Parathyroid adenoma (tissue), 2 donors: ENCODE measurements around the gene GDF15.
"Not testable (repeated sequence)": the region's sequence is repeated elsewhere in the genome, so short reads cannot be mapped to it uniquely, and the experiment has no call there.

Experiments
- H2AFZ ChIP-seq: fragments of 300-600 bp; sonication (generic); one replicate; pipeline ENCODE4 v1.7.0; 2017; ENCODE audit warnings: antibody characterized with exemption, mild to moderate bottlenecking
- H3K27ac ChIP-seq: fragments of 300-600 bp; sonication (generic); one replicate; pipeline ENCODE4 v1.7.0; 2017
- H3K27me3 ChIP-seq: fragments of 300-600 bp; sonication (generic); one replicate; pipeline ENCODE4 v1.7.0; 2017; ENCODE audit warnings: low read length; ENCODE audit not compliant: control insufficient read depth, insufficient read depth
- H3K36me3 ChIP-seq: fragments of 300-600 bp; sonication (generic); one replicate; pipeline ENCODE4 v1.7.0; 2017; ENCODE audit warnings: low read length; ENCODE audit not compliant: control insufficient read depth, insufficient read depth
- H3K4me1 ChIP-seq: fragments of 300-600 bp; sonication (generic); one replicate; pipeline ENCODE4 v1.7.0; 2017; ENCODE audit warnings: control low read depth
- H3K4me2 ChIP-seq: fragments of 300-600 bp; sonication (generic); one replicate; pipeline ENCODE4 v1.7.0; 2017; ENCODE audit warnings: low read length
- H3K4me3 ChIP-seq: fragments of 300-600 bp; sonication (generic); one replicate; pipeline ENCODE4 v1.7.0; 2017; ENCODE audit warnings: low read depth, low read length
- H3K79me2 ChIP-seq: fragments of 300-600 bp; sonication (generic); one replicate; pipeline ENCODE4 v1.7.0; 2017; ENCODE audit warnings: control low read depth
- H3K9ac ChIP-seq: fragments of 300-600 bp; sonication (generic); one replicate; pipeline ENCODE4 v1.7.0; 2017; ENCODE audit warnings: mild to moderate bottlenecking
- H3K9me3 ChIP-seq: fragments of 300-600 bp; sonication (generic); one replicate; pipeline ENCODE4 v1.7.0; 2017; ENCODE audit warnings: low read length; ENCODE audit not compliant: control insufficient read depth
- TF ChIP-seq, protein P1 (sequence below): fragments of 300-600 bp; sonication (generic); IDR thresholded peaks from one replicate; pipeline ENCODE4 v1.7.0; 2017; ENCODE audit warnings: antibody characterized with exemption, mild to moderate bottlenecking
- donor health status: primary hyperparathyroidism.

The GDF15 gene

GRCh38 chr19:18362934-18363542, 22.9 kb upstream of the GDF15 start:
- Histone ChIP-seq H3K4me2 (no peak overlapping the region), H3K27me3 (no peaks in the 10 kb centered on the region), H3K79me2 (peaks cover 5% of the 10 kb centered on the region), H3K27ac (no peak overlapping the region), H3K4me3 (no peak overlapping the region), H3K36me3 (no peaks in the 10 kb centered on the region), H3K9me3 (no peaks in the 10 kb centered on the region), H3K9ac (no peak overlapping the region), H2AFZ (no peak overlapping the region), H3K4me1 (peaks cover 15% of the 10 kb centered on the region)
- TF ChIP-seq, protein P1, sequence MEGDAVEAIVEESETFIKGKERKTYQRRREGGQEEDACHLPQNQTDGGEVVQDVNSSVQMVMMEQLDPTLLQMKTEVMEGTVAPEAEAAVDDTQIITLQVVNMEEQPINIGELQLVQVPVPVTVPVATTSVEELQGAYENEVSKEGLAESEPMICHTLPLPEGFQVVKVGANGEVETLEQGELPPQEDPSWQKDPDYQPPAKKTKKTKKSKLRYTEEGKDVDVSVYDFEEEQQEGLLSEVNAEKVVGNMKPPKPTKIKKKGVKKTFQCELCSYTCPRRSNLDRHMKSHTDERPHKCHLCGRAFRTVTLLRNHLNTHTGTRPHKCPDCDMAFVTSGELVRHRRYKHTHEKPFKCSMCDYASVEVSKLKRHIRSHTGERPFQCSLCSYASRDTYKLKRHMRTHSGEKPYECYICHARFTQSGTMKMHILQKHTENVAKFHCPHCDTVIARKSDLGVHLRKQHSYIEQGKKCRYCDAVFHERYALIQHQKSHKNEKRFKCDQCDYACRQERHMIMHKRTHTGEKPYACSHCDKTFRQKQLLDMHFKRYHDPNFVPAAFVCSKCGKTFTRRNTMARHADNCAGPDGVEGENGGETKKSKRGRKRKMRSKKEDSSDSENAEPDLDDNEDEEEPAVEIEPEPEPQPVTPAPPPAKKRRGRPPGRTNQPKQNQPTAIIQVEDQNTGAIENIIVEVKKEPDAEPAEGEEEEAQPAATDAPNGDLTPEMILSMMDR, result no peak

- Histone ChIP-seq H2AFZ (no peak overlapping the region), H3K4me3 (no peak overlapping the region), H3K36me3 (no peaks in the 10 kb centered on the region), H3K9me3 (no peaks in the 10 kb centered on the region), H3K27ac (peak overlapping the region; percentile 83), H3K4me1 (peaks cover 15% of the 10 kb centered on the region), H3K79me2 (peaks cover 5% of the 10 kb centered on the region), H3K27me3 (no peaks in the 10 kb centered on the region), H3K4me2 (no peak overlapping the region), H3K9ac (no peak overlapping the region)
- TF ChIP-seq, protein P1, result no peak
Observed at GRCh38 chr19:18363787-18364186, 22.2 kb upstream of the GDF15 start.

GRCh38 chr19:18364277-18364825, 21.6 kb upstream of the GDF15 start:
- not testable (repeated sequence) for H3K9ac ChIP-seq, H3K9me3 ChIP-seq, H3K36me3 ChIP-seq, H3K27me3 ChIP-seq, H3K79me2 ChIP-seq
- H3K4me1 ChIP-seq, result peaks cover 15% of the 10 kb centered on the region
- peak overlapping the region; percentile 4 for H2AFZ ChIP-seq
- peak overlapping the region; percentile 83 for H3K27ac ChIP-seq
- peak overlapping the region; percentile 35 for H3K4me3 ChIP-seq
- peak overlapping the region; percentile 52 for H3K4me2 ChIP-seq

DNA sequence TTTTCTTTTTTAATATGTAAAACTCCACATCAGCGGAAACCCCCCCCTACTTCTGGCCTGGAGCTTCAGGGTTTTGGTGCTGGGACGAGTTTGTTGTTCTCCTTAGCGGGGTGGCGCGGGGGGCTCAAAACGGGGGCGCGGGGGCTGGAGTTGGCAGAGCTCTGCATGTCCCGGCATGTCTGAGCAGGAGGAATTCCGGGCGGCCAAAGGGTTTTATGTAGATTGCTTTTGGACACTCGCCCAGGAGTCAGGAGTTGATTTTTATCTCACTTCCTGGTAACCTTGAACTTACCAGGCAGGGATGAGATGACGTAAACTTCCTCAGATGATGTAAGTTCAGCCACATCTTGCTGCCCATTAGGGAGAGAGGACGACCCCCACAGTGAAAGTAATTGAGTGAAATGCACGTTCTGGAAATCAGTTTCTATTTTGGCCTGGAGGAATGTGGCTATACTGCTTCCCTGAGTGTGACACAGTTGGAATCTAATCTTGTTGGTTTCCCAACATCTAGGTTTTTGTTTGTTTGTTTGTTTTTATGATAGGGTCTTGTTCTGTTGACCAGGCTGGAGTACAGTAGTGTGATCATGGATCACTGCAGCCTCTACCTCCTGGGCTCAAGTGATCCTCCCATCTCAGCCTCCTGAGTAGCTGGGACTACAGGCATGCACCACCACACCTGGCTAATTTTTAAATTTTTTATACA, 21.0 kb upstream of the GDF15 start:
- Histone ChIP-seq H3K36me3 (no peaks in the 10 kb centered on the region), H2AFZ (peak overlapping the region; percentile 4), H3K4me2 (peak overlapping the region; percentile 52), H3K27ac (peak overlapping the region; percentile 83), H3K9me3 (no peaks in the 10 kb centered on the region), H3K9ac (no peak overlapping the region), H3K4me3 (peak overlapping the region; percentile 35), H3K79me2 (peaks cover 5% of the 10 kb centered on the region), H3K4me1 (peaks cover 15% of the 10 kb centered on the region), H3K27me3 (no peaks in the 10 kb centered on the region)
- TF ChIP-seq, protein P1, result no peak

- Histone ChIP-seq H3K9me3 (no peaks in the 10 kb centered on the region), H3K4me2 (peak overlapping the region; percentile 51), H3K27ac (peak overlapping the region; percentile 83), H3K79me2 (peaks cover 5% of the 10 kb centered on the region), H2AFZ (no peak overlapping the region), H3K27me3 (no peaks in the 10 kb centered on the region), H3K36me3 (no peaks in the 10 kb centered on the region), H3K4me1 (peaks cover 15% of the 10 kb centered on the region), H3K4me3 (no peak overlapping the region), H3K9ac (no peak overlapping the region)
- TF ChIP-seq, protein P1, result no peak
Observed at GRCh38 chr19:18366021-18366435, 19.9 kb upstream of the GDF15 start.
